Thoracic aorta (tissue), 2 donors: ENCODE measurements around the gene SNCAIP. TPM values are rescaled to one million over a fixed set of nuclear protein-coding genes. Genes with fewer than 3 reads are reported as not detected.

ENCODE experiments used
- ATAC-seq: fragments of 150-250 bp; one replicate; pipeline ENCODE4 v1.8.0; 2017; ENCODE audit warnings: low read depth; ENCODE audit not compliant: insufficient number of reproducible peaks, low FRiP score
- DNase-seq: peaks from one replicate; pipeline ENCODE4 v3.0.0-alpha.2; 2020; ENCODE audit warnings: low spot score
- H3K27ac ChIP-seq, 2 donors: fragments of 200-600 bp; sonication (generic); 1 replicate in 1 of 2; 2 replicates in 1 of 2; pipeline ENCODE4 v1.5.1; 2016; ENCODE audit warnings: mild to moderate bottlenecking in 2 of 2, moderate library complexity in 2 of 2
- H3K27me3 ChIP-seq: fragments of 200-600 bp; sonication (generic); replicated peaks from 2 replicates; pipeline ENCODE4 v1.6.0; 2016; ENCODE audit warnings: mild to moderate bottlenecking; ENCODE audit not compliant: insufficient read depth
- H3K36me3 ChIP-seq: fragments of 200-600 bp; sonication (generic); one replicate; pipeline ENCODE4 v1.5.1; 2016
- H3K4me1 ChIP-seq, 2 donors: fragments of 200-600 bp; sonication (generic); 1 replicate in 1 of 2; 2 replicates in 1 of 2; pipeline versions ENCODE4 v1.5.1 to v1.6.0; 2016; ENCODE audit warnings: low read depth in 2 of 2, mild to moderate bottlenecking in 1 of 2; ENCODE audit not compliant: control insufficient read depth in 1 of 2
- H3K4me3 ChIP-seq: fragments of 200-600 bp; sonication (generic); 2 replicates; pipeline ENCODE4 v1.5.1; 2016; ENCODE audit warnings: mild to moderate bottlenecking
- H3K9me3 ChIP-seq: fragments of 200-600 bp; sonication (generic); 2 replicates; pipeline ENCODE4 v1.5.1; 2016
- total RNA-seq, 2 donors: library from RNA; depleted of rRNA; stranded (reverse); fragments of >200 nt; gene quantifications; one replicate each; pipeline versions ENCODE4 v1.1.0 to v1.2.3, GENCODE V29; 2016
- TF ChIP-seq, protein P1 (sequence below): fragments of 200-600 bp; sonication (generic); IDR thresholded peaks from one replicate; pipeline ENCODE4 v1.5.1; 2019; ENCODE audit warnings: antibody characterized with exemption

The SNCAIP gene
- total RNA-seq, 2 donors from 2014 or later: 4.5 to 8.5 TPM

DNA sequence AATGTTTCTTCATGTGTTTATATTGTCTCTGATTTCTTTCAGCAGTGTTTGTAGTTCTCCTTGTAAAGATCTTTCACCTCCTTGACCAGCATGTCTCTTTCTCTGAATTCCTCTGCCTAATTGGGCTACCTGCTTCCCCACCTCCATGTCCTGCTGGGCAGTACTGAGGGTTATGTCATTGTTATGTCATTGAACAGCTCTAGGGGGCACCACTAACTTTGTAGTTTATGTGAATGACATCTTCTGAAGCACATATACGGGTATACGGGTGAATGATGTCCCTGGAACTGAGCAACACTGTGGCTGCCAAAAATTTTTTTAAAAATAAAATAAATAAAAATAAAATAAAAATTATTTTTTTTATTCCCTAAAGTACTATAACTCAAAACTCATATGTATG lies 16.9 kb upstream of the SNCAIP start:
- TF ChIP-seq, protein P1, sequence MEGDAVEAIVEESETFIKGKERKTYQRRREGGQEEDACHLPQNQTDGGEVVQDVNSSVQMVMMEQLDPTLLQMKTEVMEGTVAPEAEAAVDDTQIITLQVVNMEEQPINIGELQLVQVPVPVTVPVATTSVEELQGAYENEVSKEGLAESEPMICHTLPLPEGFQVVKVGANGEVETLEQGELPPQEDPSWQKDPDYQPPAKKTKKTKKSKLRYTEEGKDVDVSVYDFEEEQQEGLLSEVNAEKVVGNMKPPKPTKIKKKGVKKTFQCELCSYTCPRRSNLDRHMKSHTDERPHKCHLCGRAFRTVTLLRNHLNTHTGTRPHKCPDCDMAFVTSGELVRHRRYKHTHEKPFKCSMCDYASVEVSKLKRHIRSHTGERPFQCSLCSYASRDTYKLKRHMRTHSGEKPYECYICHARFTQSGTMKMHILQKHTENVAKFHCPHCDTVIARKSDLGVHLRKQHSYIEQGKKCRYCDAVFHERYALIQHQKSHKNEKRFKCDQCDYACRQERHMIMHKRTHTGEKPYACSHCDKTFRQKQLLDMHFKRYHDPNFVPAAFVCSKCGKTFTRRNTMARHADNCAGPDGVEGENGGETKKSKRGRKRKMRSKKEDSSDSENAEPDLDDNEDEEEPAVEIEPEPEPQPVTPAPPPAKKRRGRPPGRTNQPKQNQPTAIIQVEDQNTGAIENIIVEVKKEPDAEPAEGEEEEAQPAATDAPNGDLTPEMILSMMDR: no peak

DNA sequence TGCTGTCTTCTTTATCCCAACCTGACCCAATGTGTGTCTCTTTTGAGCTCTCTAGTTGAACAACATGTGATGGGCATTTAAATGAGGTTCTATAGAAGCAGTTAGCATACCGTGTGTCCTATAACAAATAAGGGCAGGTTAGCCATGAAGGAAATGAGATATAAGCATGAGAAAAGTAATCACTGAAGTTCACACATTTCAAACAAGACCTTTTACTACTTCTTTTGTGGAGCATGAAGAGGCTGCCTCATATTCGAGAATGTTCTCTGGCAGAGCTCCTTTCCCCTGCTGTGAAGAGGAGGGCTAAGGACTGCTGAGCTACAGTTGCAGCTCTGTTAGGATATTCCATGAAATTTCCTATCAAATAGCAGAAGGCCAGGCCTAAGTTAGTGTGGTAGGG lies 15.2 kb upstream of the SNCAIP start:
- no peaks in the 10 kb centered on the region for H3K27me3 ChIP-seq
- ATAC-seq (no peak), DNase-seq (no peak)
- no peaks in the 10 kb centered on the region for H3K9me3 ChIP-seq
- TF ChIP-seq, protein P1: no peak
- no peak overlapping the region for H3K27ac ChIP-seq
- peaks cover 0 to 15% of the 10 kb centered on the region in 2 donors for H3K4me1 ChIP-seq
- H3K4me3 ChIP-seq: no peak overlapping the region
- no peaks in the 10 kb centered on the region for H3K36me3 ChIP-seq

More for the DNA sequence above, 16.9 kb upstream of the SNCAIP start:
- no peak overlapping the region for H3K4me3 ChIP-seq
- no peaks in the 10 kb centered on the region for H3K36me3 ChIP-seq
- DNase-seq: no peak
- H3K27ac ChIP-seq: no peak overlapping the region
- no peaks in the 10 kb centered on the region for H3K27me3 ChIP-seq
- no peaks in the 10 kb centered on the region for H3K9me3 ChIP-seq
- H3K4me1 ChIP-seq: peaks cover 3 to 28% of the 10 kb centered on the region in 2 donors
- ATAC-seq: no peak

DNA sequence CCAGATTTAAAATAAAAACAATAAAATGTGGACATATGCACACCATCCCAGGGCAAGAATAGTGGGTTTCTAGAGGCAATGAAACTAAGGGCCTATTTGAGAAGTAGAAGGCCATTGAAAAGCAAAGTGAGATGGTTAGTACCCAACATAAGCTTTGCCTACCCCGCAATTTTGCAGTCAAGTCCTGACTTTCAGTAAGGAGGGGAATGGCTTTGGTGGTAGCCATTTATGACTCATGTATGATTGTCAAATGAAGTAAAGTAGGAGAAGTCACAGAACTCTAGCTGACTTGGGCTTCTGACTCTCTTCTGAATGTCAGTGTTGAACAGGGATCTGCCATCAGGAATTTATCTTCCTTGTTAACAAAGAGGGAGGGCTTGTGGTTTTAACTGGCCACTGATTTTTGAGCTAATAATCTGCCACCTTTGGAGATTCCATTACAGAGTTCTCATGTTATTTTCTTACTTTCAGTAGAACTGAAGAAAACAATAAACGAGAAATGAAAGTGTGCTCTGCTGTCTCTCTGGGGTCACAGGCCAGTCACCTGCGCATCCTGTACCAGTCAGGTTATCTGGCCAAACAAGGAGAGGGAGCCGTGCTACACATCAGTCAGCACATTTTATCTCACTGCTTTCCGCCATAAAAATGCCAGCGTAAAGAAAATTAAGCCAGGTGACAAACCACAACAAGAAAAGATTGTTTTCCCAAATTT lies 14.3 kb upstream of the SNCAIP start:
- ATAC-seq (no peak), DNase-seq (no peak)
- no peaks in the 10 kb centered on the region for H3K9me3 ChIP-seq

DNA sequence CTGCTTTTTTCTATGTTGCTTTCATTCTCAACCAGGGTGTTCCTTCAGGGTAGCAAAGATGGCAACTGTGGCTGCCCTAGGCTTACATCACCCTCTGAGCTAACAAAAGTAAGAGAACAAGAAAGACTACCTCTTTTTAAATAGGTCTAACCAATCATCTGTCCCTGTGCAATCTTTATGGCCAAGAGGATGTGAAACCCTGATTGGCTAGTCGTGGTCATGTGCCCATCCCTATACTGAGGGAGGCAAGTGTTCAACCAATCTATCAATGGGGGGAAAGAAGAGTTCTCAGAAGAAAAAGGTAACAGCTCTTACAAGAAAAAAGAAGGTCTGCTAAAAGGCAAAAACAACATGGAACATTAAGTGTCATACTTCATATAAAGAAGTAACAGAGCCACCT lies 11.7 kb upstream of the SNCAIP start:
- no peak for ATAC-seq
- Histone ChIP-seq H3K9me3 (no peaks in the 10 kb centered on the region), H3K36me3 (no peaks in the 10 kb centered on the region), H3K27ac (no peak overlapping the region), H3K27me3 (no peaks in the 10 kb centered on the region), H3K4me1 (no peaks in the 10 kb centered on the region), H3K4me3 (no peak overlapping the region)
- TF ChIP-seq, protein P1: no peak
- no peak for DNase-seq

More for the DNA sequence above, 14.3 kb upstream of the SNCAIP start:
- H3K36me3 ChIP-seq: no peaks in the 10 kb centered on the region
- H3K4me1 ChIP-seq: peaks cover 0 to 6% of the 10 kb centered on the region in 2 donors
- H3K4me3 ChIP-seq: no peak overlapping the region
- no peaks in the 10 kb centered on the region for H3K27me3 ChIP-seq
- TF ChIP-seq, protein P1: no peak
- no peak overlapping the region for H3K27ac ChIP-seq

DNA sequence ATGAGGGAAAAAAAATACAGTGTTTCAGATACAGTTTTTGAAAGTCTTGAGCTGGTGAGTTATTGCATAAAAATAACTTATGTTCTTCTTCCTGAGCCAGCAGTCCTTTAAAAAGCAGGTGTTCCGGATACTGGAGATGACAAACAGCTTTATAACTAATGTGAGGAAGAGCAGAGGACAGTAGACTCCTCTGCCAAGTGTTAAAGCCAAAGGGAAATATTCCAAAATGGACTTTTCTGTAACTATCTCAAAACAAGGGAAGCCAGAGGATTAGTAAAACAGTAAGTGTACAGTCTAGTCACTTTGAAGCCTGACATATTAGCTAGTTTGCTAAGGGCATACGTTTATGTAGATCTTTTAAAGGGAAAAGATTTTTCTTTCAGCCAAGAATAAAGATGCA lies 11.0 kb upstream of the SNCAIP start:
- Histone ChIP-seq H3K36me3 (no peaks in the 10 kb centered on the region), H3K27me3 (no peaks in the 10 kb centered on the region), H3K4me1 (no peaks in the 10 kb centered on the region), H3K4me3 (no peak overlapping the region), H3K9me3 (no peaks in the 10 kb centered on the region), H3K27ac (no peak overlapping the region)
- ATAC-seq (no peak), DNase-seq (no peak)
- TF ChIP-seq, protein P1: no peak
